Activated CD8-positive, alpha-beta memory T cell treated with anti-CD3 and anti-CD28 coated beads for 36 hours (primary cell): ENCODE measurements around the gene ENDOV. TPM values are rescaled to one million over a fixed set of nuclear protein-coding genes. Genes with fewer than 3 reads are reported as not detected.

Experiments
- CTCF ChIA-PET: fragments of 350-600 bp; sonication (Branson Sonifier 250); formaldehyde crosslinking; loops from one replicate; lab custom pipeline; 2021; ENCODE audit warnings: antibody characterized with exemption; lab: Charles Lee
- POLR2A ChIA-PET: fragments of 350-600 bp; sonication (Branson Sonifier 250); formaldehyde crosslinking; loops from one replicate; lab custom pipeline; 2021; ENCODE audit warnings: antibody characterized with exemption; lab: Charles Lee
- total RNA-seq, 2 experiments: library from RNA; stranded (reverse); gene quantifications; one replicate each; pipeline ENCODE4 v1.2.3, GENCODE V29; 2021

The ENDOV gene
- total RNA-seq, 2 experiments from 2014 or later = 11.9 to 15.2 TPM

DNA sequence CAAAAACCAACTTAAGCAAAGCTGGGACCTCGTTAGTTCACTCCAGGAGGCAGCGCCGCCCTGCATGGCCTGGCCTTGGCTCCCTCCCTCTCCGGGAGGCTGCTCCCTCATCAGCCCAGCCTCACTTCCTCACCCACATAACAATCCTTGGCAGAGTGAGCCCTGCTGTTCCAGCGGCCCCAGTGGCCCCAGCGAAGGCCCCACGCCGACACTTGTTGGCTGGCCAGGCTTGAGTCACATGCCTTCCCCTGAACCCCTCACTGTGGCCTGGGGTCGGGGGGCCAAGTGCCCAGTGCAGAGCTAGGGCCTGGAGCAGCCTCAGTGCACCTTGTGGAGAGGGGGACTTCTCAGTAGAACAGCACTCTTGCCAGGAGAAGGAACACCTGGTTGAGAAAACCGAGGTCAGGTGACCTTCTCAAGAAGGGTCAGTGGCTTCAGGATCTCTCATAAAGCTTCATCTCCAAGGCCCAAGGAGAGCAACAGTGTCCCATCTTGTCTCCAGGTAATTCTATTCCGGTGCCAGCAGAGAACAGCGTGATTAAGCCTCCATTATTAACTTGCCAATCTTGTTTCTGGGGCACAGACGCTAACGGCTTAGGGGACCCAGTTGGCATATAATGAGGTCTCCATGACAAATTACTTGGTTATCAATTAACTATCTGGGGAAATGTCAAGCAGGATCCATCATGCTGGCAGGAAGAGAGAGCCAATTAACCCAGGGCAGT, 26.8 kb downstream of the ENDOV start:
- CTCF ChIA-PET = interaction anchor here (1.0 to 1.3 kb wide), 2 partner anchors 9 to 547 kb away, joined by 3 to 4 read pairs; no protein-coding TSS in a partner anchor
- POLR2A ChIA-PET = no interaction called here

DNA sequence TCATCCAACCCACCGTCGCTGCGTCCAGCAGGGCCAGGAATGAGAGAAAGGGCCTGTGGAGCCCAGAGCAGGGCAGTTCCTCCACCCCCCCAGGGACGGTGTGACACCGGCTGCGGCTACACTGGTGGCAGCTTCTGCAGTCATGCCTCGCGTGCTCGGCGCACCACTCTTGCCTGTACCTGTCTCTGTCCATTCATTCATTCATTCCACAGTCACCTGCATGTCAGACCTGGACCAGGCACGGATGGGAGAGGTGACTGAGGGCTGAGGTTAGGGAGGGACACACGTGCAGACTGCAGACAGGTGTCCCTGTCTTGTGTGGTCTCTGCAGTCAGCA, 27.3 kb downstream of the ENDOV start:
- ChIA-PET POLR2A (interaction anchor here (0.7 kb wide), 1 partner anchor 12 kb away, joined by 5 read pairs; no protein-coding TSS in a partner anchor), CTCF (interaction anchor here (1.0 to 1.6 kb wide), 3 partner anchors 9 to 546 kb away, joined by 3 to 5 read pairs (median 4); no protein-coding TSS in a partner anchor)

DNA sequence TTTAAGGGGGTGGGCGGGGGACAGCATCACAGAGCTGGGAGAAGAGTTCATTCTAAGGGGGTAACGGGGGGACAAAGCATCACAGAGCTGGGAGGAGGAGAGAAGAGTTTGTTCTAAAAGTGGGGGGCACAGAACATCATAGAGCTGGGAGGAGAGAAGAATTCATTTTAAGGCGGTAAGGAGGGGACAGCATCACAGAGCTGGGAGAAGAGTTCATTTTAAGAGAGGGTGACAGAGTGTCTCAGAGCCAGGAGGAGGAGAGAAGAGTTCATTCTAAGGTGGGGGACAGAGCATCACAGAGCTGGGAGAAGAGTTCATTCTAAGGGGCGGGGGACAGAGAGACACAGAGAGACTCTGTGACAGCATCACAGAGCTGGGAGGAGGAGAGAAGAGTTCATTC, 27.8 kb downstream of the ENDOV start:
- CTCF ChIA-PET = interaction anchor here (1.6 kb wide), 1 partner anchor 16 kb away, joined by 5 read pairs; no protein-coding TSS in a partner anchor
- POLR2A ChIA-PET = interaction anchor here (0.7 kb wide), 1 partner anchor 11 kb away, joined by 5 read pairs; no protein-coding TSS in a partner anchor

DNA sequence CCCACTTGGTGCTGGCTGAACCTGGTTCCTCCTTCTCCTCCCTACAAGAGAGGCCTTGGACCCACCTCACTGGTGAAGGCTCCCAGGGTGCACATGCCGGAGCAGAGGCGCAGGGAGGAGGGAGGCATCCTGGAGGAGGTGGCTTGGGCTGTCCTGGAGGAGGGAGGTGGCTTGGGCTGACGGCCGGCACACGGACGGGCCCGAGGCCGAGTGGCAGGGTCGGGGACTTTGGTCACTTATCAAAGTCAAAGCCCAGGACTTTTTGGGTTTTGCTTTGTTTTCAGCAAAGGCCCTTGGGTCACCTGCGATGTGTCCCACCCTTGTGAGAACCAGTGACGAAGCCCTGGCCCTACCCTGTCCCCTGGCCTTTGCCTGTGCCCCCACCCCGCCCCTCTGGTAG, 28.5 kb downstream of the ENDOV start:
- POLR2A ChIA-PET = no interaction called here
- CTCF ChIA-PET = interaction anchor here (1.6 kb wide), 1 partner anchor 16 kb away, joined by 5 read pairs; no protein-coding TSS in a partner anchor

DNA sequence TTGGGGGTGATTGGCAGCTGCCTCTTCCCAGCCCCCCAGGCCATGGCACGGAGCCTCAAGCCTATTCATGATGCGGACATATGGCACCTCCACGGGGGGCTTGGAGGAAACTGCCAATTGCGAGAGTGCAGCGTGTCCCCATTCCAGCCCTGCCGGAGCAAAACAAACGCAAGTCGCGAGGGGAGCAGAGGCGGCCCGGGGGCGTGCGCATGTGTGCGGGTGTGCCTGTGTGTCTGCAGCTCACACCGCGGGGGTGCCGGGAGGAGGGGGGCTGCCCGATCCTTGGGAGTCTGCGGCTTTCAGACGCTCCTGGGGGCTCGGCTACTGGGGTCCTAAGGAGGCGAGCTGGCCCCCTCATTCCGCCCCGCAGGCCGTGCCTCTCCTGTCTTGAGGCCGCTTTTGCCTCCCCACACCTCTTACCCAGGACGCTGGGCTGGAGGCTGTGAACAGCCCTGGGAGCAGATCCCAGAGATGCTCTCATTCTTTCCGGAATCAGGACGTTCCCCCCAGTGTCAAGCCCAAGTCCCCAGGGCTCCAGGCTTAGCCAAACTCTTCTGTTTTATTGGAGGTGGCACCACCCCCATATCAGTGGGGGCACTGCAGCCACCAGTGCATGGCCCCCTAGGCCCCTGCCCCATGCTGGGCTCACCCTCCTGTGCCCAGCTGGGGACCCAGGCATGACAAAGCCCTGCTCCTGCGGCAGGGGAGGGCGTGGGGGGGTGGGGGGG, 29.1 kb downstream of the ENDOV start:
- CTCF ChIA-PET = interaction anchor here (1.6 kb wide), 1 partner anchor 17 kb away, joined by 5 read pairs; no protein-coding TSS in a partner anchor
- POLR2A ChIA-PET = no interaction called here

- ChIA-PET CTCF (no interaction called here), POLR2A (no interaction called here)
Measured at GRCh38 chr17:80444644-80444979, 29.6 kb downstream of the ENDOV start.

DNA sequence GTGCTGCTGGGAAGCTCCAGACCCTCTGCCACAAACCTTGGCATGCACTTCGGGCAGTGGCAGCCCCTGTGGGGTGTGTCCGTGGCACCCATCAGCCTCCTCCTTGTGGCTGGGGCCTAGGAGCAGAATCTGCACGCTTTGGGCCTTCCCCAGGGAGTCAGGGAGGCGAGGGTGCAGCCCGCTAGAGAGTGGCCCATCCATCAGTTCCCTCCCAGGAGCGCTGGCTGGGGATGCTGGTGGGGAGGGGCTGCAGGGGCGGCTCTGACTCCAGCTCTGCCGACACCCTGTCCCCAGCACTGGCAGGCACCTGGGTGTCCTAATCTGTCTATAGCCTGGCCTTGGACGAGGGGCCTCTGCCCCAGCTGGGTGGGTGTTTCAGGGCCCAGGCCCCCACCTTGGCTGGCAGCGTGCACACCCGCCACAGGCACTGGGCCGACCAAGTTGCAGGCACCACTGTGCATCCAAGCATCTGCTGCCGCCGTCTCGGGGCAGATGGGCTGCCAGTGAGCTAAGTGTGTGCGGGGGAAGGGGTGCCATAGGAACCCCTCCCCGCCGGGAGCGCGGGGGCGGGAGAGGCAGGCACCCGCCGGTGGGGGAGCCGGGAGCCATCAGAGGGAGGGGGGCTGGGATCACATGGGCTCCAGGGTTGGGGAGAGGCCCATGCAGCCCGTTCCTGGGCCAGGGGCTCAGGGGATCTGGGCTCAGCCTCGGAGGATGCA, 30.2 kb downstream of the ENDOV start:
- CTCF ChIA-PET = no interaction called here
- POLR2A ChIA-PET = no interaction called here

GRCh38 chr17:80445726-80446110, 30.8 kb downstream of the ENDOV start:
- CTCF ChIA-PET = no interaction called here
- POLR2A ChIA-PET = no interaction called here

DNA sequence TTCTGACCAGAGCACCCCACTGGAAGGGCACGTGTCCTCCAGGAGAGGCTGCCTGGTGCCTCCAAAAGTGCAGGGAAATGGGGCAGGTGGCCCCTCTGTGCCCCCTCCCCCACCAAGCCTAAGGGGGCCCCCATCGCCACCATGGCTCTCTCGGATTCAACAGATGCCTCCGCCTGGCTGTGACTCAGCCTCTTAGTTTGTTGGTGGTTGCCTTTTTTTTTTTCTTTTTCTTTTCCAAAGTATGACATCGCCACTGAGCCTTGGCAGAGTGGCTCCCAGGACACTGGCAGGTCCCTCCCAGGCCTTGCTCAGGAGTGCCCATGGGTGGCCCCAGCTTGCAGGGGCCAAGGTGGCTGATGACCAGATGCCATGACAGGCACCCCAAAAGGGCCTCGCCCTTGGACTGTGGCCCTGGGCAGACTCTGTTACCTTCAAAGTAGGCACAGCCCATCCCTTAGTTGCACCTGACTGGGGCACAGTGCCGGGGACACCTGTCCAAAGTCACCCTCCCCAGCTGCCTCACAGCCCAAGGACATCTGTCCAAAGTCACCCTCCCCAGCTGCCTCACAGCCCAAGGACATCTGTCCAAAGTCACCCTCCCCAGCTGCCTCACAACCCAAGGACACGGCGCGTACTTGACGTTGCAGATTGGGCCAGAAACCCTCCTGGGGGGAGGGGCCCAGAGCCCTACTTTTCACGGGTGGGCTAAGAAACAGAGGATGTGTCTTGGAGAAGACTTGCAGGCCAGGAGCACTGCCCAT, 31.9 kb downstream of the ENDOV start:
- CTCF ChIA-PET = no interaction called here
- POLR2A ChIA-PET = no interaction called here

GRCh38 chr17:80447790-80448189, 32.8 kb downstream of the ENDOV start:
- CTCF ChIA-PET = no interaction called here
- POLR2A ChIA-PET = no interaction called here

DNA sequence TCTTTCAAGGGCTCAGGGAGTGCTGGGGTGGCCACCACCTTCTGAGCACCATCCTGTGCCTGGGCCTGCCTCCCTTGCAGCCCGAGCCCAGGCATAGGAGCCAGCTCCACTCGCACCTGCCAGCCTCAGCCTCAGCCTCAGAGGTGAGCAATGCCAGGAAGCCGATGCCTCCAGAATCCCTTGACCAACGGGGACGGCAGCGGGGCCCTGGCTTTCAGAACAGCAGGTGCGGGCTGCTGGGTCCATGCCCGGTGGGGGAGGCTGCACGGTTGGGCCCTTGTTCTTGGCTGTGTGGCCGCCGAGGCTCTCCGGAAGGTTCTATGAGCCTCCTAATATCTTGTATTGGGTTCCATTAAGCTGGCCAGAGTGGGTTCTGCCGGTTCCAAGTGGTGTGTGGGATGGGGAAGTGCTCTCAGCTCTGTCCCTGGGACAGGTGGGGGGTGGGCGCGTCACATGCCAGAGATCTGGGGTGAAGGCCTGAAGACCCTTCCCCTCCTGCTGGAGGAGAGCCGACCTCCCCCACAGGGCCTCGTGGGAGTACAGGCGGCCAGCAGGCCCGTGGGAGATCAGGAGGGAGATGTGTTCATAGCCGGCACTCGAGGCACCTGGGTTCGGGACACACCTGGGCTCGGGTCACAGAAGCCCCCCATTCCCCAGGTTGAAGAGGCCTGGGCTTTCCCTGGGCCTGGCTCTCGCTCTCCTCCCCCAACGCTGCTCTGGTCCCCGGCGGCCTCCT, 34.4 kb downstream of the ENDOV start:
- ChIA-PET POLR2A (no interaction called here), CTCF (no interaction called here)

- CTCF ChIA-PET = no interaction called here
- POLR2A ChIA-PET = no interaction called here
Measured at GRCh38 chr17:80449930-80450576, 35.1 kb downstream of the ENDOV start.

- POLR2A ChIA-PET = no interaction called here
- CTCF ChIA-PET = interaction anchor here (1.2 kb wide), 1 partner anchor 10 kb away, joined by 3 read pairs; no protein-coding TSS in a partner anchor
Measured at GRCh38 chr17:80451104-80451775, 36.3 kb downstream of the ENDOV start.

DNA sequence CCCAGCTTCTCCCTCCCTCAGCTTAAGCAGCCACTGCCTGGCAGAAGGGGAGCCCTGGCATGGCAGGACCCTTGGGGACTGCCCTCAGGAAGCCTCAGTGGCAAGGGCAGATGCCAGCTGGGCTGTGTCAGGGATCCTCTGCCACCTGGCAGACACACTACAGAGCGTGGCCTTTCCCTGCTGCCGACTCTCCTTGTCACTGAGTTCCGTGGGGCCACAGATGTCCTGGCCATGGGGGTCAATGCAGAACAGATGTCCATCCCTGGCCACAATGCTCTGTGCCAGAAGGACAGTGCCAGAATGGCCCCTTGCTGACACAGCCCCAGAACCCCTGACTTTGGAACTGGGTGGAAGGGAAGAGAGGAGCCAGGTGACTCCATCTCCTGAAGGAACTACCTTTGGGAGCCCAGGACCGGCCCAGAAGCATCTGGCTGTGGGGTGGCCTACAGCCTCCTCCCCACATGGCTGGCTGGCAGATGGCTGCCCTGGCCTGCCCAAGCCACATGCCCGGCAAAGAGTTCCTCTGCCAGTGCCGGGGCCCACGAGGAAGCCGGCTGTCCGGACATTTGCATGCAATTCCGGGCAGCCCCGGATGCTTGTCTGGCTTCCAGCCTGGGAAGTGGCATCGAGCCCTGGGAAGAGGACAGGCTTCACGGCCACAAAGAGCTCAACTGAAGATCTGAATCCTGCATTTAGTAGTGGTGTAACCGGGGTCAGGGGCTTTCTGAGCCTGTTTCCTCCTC, 37.4 kb downstream of the ENDOV start:
- CTCF ChIA-PET = no interaction called here
- POLR2A ChIA-PET = no interaction called here

- CTCF ChIA-PET = no interaction called here
- POLR2A ChIA-PET = interaction anchor here (0.6 to 1.0 kb wide), 2 partner anchors 11 to 580 kb away, joined by 3 to 5 read pairs; no protein-coding TSS in a partner anchor
Measured at GRCh38 chr17:80453126-80453997, 38.4 kb downstream of the ENDOV start.
